Transverse colon (tissue), 4 donors: Measurements from ENCODE around the gene BNIP3. TPM values are rescaled to one million over a fixed set of nuclear protein-coding genes. Genes with fewer than 3 reads are reported as not detected.

Source experiments
- DNase-seq: peaks from one replicate; pipeline ENCODE4 v3.0.0-alpha.2; 2019
- H3K27ac ChIP-seq, 4 donors: fragments of 200-600 bp; sonication (generic); 2 replicates each; pipeline ENCODE4 v1.5.1; 2016 to 2018; ENCODE audit warnings: inconsistent platforms in 4 of 4
- H3K27me3 ChIP-seq: fragments of 200-600 bp; sonication (generic); 2 replicates; pipeline ENCODE4 v1.5.1; 2017; ENCODE audit warnings: inconsistent platforms
- H3K36me3 ChIP-seq, 4 donors: fragments of 200-600 bp; sonication (generic); 2 replicates each; pipeline ENCODE4 v1.5.1; 2017 to 2019; ENCODE audit warnings: inconsistent platforms in 4 of 4
- H3K4me1 ChIP-seq, 4 donors: fragments of 200-600 bp; sonication (generic); 2 replicates each; pipeline ENCODE4 v1.5.1; 2017 to 2020; ENCODE audit warnings: inconsistent platforms in 4 of 4
- H3K4me3 ChIP-seq, 4 donors: fragments of 200-600 bp; sonication (generic); 1 replicate in 1 of 4; 2 replicates in 3 of 4; pipeline versions ENCODE4 v1.5.1 to v1.6.1; 2017 to 2019; ENCODE audit warnings: inconsistent platforms in 4 of 4
- H3K9me3 ChIP-seq, 2 donors: fragments of 200-600 bp; sonication (generic); 2 replicates each; pipeline ENCODE4 v1.5.1; 2017 to 2019; ENCODE audit warnings: inconsistent platforms in 2 of 2
- EP300 ChIP-seq: sonication (generic); formaldehyde crosslinking; IDR thresholded peaks from one replicate; pipeline ENCODE4 v1.6.1; 2017; ENCODE audit warnings: antibody characterized with exemption, low read depth
- POLR2A ChIP-seq: fragments of 450-650 bp; IDR thresholded peaks from one replicate; pipeline ENCODE4 v1.6.1; 2016; ENCODE audit warnings: antibody characterized with exemption, mild to moderate bottlenecking, moderate library complexity
- POLR2AphosphoS5 ChIP-seq, 3 donors: sonication (generic); formaldehyde crosslinking; IDR thresholded peaks; one replicate each; pipeline ENCODE4 v1.6.1; 2016; ENCODE audit warnings: antibody characterized with exemption in 3 of 3
- WGBS, 2 donors: methylation state at CpG; one replicate each; pipeline ENCODE4 v1.1.5; 2018; ENCODE audit warnings: low coverage in 1 of 2; 5-methylcytosine and 5-hydroxymethylcytosine counted together
- in situ Hi-C, 4 donors: fragments of 200-750 bp; cut with MboI; loops; one replicate each; pipeline versions ENCODE4 v1.15.0 to v1.15.1; 2017; ENCODE audit warnings: low sequenced_read_pairs in 3 of 4, low pct_ligation_motif_present in 1 of 4, low pct_unique_long_range_greater_than_20kb in 1 of 4
- intact Hi-C: fragments of 100-400 bp; cut with DNase I; formaldehyde crosslinking; loops from one replicate; pipeline ENCODE4 v1.15.1; 2023; ENCODE audit warnings: low total_unique reads
- total RNA-seq, 4 donors: library from RNA; depleted of rRNA; stranded (reverse); fragments of >200 nt; gene quantifications; one replicate each; pipeline ENCODE4 v1.1.0, GENCODE V29; 2016
- TF ChIP-seq, protein P1 (sequence below), 5 experiments: fragments of 200-600 bp in 3 of 5; fragments of 450-650 bp in 2 of 5; sonication (generic) in 3 of 5; IDR thresholded peaks; 1 replicate in 2 of 5; 2 replicates in 3 of 5; pipeline ENCODE4 v1.5.1; 2016 to 2017; ENCODE audit warnings: antibody characterized with exemption in 5 of 5, inconsistent platforms in 3 of 5, mild to moderate bottlenecking in 2 of 5, moderate library complexity in 1 of 5

Gene BNIP3
- total RNA-seq, 4 donors from 2014 or later, result 9.7 to 36.8 (median 27.6) TPM

DNA sequence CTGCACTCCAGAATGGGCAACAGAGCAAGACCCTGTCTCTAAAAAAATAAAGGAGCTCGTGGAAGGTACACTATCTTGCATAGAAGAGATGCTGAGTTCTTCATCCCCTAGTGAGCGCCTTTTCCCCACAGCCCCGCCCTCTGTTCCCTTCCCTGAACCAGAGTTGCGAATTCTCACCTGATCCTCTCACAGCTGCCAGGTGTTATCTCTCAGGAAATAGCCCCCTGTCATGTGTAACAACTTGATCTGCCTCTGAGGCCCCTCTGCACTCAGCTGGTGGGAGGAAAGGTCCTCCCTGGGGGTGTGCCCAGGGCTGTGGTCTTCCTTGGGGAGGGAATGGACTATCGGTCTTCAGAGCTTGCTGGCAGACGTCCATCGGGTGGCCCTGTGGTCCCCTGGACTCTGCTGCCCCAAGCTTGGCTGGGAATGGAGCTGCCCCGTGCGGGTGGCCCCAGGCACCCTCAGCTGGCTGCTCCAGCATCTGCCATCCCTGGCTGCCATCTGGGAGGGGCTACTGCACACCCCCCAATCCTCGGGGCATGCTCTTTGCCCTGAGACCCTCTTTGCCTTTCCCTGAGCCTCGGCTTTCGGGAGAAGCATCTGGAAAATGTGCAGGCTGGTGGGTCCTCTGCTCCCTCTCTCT lies 21.7 kb upstream of the BNIP3 start:
- 79% methylated on average over 12 of the region's 12 CpGs; no CpG with 5 or more reads in 1 of the 2 donors for WGBS, 2 donors
- no peak for DNase-seq
- in situ Hi-C loops, result no loop called here

DNA sequence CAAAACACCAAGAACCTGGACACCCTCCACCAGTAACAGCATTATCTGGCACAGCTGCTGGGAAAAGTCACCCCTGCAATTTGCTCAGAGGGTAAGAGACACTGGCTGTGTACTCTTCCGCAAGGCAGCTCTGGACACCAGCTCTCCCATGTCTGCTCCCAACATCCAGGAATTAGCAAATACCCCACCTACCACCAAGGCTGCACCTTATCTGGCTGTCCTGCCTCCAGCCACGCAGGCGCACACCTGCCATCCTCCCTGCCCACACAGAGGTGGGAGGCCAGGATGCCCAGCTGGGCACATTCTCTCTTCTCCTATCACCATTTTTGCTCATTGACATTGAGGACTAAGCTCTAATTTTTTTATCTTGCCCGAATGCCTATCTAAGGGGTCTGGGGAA lies 20.3 kb upstream of the BNIP3 start:
- 90 to 100% methylated on average over 1 to 4 of the region's 4 CpGs for WGBS, 2 donors
- intact Hi-C loops, result no loop called here

More for the DNA sequence above, 21.7 kb upstream of the BNIP3 start:
- Histone ChIP-seq H3K4me3 (no peak overlapping the region), H3K27ac (no peak overlapping the region), H3K36me3 (no peaks in the 10 kb centered on the region), H3K4me1 (peaks cover under 1 to 4% (median 2%) of the 10 kb centered on the region in 4 donors), H3K27me3 (no peaks in the 10 kb centered on the region), H3K9me3 (no peaks in the 10 kb centered on the region)
- TF ChIP-seq POLR2A, result no peak
- TF ChIP-seq EP300, result no peak
- TF ChIP-seq, protein P1, sequence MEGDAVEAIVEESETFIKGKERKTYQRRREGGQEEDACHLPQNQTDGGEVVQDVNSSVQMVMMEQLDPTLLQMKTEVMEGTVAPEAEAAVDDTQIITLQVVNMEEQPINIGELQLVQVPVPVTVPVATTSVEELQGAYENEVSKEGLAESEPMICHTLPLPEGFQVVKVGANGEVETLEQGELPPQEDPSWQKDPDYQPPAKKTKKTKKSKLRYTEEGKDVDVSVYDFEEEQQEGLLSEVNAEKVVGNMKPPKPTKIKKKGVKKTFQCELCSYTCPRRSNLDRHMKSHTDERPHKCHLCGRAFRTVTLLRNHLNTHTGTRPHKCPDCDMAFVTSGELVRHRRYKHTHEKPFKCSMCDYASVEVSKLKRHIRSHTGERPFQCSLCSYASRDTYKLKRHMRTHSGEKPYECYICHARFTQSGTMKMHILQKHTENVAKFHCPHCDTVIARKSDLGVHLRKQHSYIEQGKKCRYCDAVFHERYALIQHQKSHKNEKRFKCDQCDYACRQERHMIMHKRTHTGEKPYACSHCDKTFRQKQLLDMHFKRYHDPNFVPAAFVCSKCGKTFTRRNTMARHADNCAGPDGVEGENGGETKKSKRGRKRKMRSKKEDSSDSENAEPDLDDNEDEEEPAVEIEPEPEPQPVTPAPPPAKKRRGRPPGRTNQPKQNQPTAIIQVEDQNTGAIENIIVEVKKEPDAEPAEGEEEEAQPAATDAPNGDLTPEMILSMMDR (IDR thresholded peaks at IDR 0.05), result no peak
- TF ChIP-seq POLR2AphosphoS5 (IDR thresholded peaks at IDR 0.05), result no peak
- intact Hi-C loops, result no loop called here

DNA sequence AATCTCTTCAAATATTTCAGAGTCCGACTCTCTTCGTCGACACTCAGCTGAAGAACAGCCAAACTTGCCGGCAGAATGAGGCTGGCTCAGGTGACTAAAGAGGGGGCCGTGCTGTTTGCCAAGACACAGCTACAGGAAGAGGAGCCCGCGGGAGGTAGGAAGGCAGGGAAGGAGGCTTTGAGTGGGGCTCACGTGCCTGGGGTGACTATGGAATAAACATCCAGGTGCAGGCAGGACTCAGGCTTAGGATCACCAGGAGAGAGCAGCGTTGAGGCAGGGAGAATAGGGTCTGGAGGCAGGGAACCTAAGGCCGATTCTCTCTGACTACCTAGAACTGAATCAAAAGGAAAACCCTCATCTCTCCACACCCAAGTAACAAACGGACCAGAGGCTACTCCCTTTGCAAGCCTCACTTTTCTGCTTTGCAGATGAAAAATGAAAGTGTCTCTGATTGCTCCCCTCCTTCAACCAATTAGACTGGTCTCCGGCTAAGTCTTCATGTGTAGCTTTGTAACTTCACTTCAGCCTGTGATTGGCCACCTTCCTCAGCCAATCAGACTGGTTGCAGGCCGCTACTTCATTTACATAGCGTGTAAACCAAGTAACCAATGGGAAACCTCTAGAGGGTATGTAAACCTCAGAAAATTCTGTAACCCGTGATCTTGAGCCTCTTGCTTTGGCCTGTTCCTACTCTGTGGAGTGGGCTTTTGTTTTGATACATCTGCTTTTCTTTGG lies 19.7 kb upstream of the BNIP3 start:
- no peak for DNase-seq
- no peak overlapping the region for H3K27ac ChIP-seq
- peaks cover 13 to 20% (median 15%) of the 10 kb centered on the region in 4 donors for H3K4me1 ChIP-seq
- intact Hi-C loops, result no loop called here
- H3K9me3 ChIP-seq, result no peaks in the 10 kb centered on the region
- H3K36me3 ChIP-seq, result no peaks in the 10 kb centered on the region
- no peaks in the 10 kb centered on the region for H3K27me3 ChIP-seq
- 51 to 59% methylated on average over 3 to 15 of the region's 15 CpGs for WGBS, 2 donors
- no peak overlapping the region for H3K4me3 ChIP-seq
- TF ChIP-seq POLR2A, result no peak
- TF ChIP-seq POLR2AphosphoS5 (IDR thresholded peaks at IDR 0.05), result no peak
- TF ChIP-seq EP300, result no peak
- TF ChIP-seq, protein P1 (IDR thresholded peaks at IDR 0.05), result no peak
- in situ Hi-C loops, result no loop called here

More for the DNA sequence above, 20.3 kb upstream of the BNIP3 start:
- no peaks in the 10 kb centered on the region for H3K36me3 ChIP-seq
- H3K27ac ChIP-seq, result no peak overlapping the region
- H3K4me1 ChIP-seq, result peaks cover 10 to 15% (median 12%) of the 10 kb centered on the region in 4 donors
- in situ Hi-C loops, result no loop called here
- no peaks in the 10 kb centered on the region for H3K27me3 ChIP-seq
- H3K4me3 ChIP-seq, result no peak overlapping the region
- H3K9me3 ChIP-seq, result no peaks in the 10 kb centered on the region
- TF ChIP-seq POLR2AphosphoS5 (IDR thresholded peaks at IDR 0.05), result no peak
- TF ChIP-seq, protein P1 (IDR thresholded peaks at IDR 0.05), result no peak
- no peak for TF ChIP-seq POLR2A
- TF ChIP-seq EP300, result no peak
- no peak for DNase-seq

DNA sequence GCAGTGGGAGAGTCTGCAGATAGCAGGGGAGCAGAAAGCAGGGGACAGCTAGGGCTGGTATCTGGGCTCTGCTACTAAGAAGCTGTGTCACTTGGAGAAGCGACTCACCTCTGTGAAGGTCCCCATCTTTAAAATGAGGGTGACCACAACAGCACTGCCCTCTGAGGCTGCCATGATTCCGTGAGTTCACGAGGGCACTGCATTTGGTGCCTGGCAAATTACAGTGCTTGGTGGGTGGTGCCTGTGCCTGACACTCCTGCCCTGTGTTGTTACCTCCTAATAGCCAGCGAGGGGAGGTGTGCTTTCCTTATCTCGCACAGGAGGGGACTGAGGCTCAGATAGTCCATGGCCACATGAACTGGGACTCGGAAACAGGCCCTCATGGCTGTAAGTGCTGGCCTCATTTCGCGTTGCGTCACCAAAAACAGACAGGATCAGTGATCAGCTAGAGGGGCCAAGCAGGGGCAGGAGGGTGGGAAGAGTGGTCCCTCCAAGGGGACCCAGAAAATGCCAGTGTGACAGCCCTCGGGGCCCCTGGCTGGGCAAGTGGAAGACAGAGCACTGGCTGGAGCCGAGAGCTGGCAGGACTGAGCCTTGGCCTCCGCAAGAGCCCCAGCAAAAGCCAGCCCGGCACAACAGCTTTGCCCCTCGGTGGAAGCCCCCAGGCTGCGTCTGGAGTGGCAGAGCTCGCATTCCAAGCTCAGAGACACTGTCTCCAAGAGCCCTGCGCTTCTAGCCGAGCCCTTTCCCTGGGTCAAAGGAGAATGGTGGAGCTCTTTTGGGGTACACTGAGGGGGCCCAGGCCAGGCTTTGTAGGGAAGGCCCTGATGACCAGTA lies 17.3 kb upstream of the BNIP3 start:
- in situ Hi-C loops (no loop called here), intact Hi-C loops (loop anchor here (5.0 kb wide), 1 partner anchor 1007 kb away; no protein-coding TSS in a partner anchor)
- H3K4me3 ChIP-seq, result no peak overlapping the region
- H3K36me3 ChIP-seq, result no peaks in the 10 kb centered on the region
- H3K27me3 ChIP-seq, result no peaks in the 10 kb centered on the region
- no peak for DNase-seq
- 84% methylated on average over 18 of the region's 18 CpGs; no CpG with 5 or more reads in 1 of the 2 donors for WGBS, 2 donors
- H3K4me1 ChIP-seq, result peaks cover 13 to 22% (median 15%) of the 10 kb centered on the region in 4 donors
- no peaks in the 10 kb centered on the region for H3K9me3 ChIP-seq
- peak overlapping the region in 3 of 4 donors; percentile 76 to 83 (median 77) for H3K27ac ChIP-seq
- no peak for TF ChIP-seq EP300
- no peak for TF ChIP-seq POLR2AphosphoS5 (IDR thresholded peaks at IDR 0.05)
- TF ChIP-seq, protein P1 (IDR thresholded peaks at IDR 0.05), result no peak
- TF ChIP-seq POLR2A, result no peak
